IMR-90 (cell line): ENCODE measurements around the gene CIC. TPM values are rescaled to one million over a fixed set of nuclear protein-coding genes. Genes with fewer than 3 reads are reported as not detected.
A peak's percentile ranks its signal among the peaks of the same experiment; 100 is the strongest.

Experiments
- ATAC-seq: fragments of 200-7000 bp; cut with Tn5 transposase; 2 replicates; pipeline ENCODE4 v1.9.1; 2020; ENCODE audit warnings: low read depth, mild to moderate bottlenecking, moderate library complexity
- BruUV-seq: library from RNA; stranded (reverse); fragments of 400-500 nt; replicated peaks from 2 replicates; lab custom pipeline; 2021; lab: Mats Ljungman, UMichigan
- CTCF ChIA-PET: fragments of 300-600 bp; formaldehyde crosslinking; extraction: SDS; loops from one replicate; lab custom pipeline; 2021; ENCODE audit warnings: antibody characterized with exemption; lab: Yijun Ruan, JAX
- POLR2A ChIA-PET: fragments of 300-600 bp; sonication (Branson Sonifier 250); formaldehyde crosslinking; loops from one replicate; lab custom pipeline; 2022; ENCODE audit warnings: antibody characterized with exemption; ENCODE audit not compliant: unreplicated experiment; lab: Charles Lee
- DNase-seq: peaks from one replicate; pipeline ENCODE4 v3.0.0; 2013
- H2AFZ ChIP-seq: replicated peaks from 2 replicates; pipeline ENCODE3; 2013; ENCODE audit warnings: low read length, mild to moderate bottlenecking; ENCODE audit not compliant: poor library complexity
- H2AK5ac ChIP-seq: 2 replicates; pipeline ENCODE4 v1.6.1; 2013; ENCODE audit warnings: low read depth, low read length, inconsistent platforms
- H2AK9ac ChIP-seq: replicated peaks from 2 replicates; pipeline ENCODE3; 2013; ENCODE audit warnings: mild to moderate bottlenecking, low read depth, low read length, moderate library complexity; ENCODE audit not compliant: poor library complexity
- H2BK120ac ChIP-seq: 2 replicates; pipeline ENCODE4 v1.6.1; 2013; ENCODE audit warnings: low read depth, low read length, inconsistent platforms
- H2BK15ac ChIP-seq: 3 replicates; pipeline ENCODE4 v1.6.1; 2013; ENCODE audit warnings: low read depth, low read length, inconsistent platforms
- H2BK20ac ChIP-seq: 2 replicates; pipeline ENCODE4 v1.6.1; 2013; ENCODE audit warnings: low read depth, mild to moderate bottlenecking, inconsistent platforms, low read length, moderate library complexity
- H2BK5ac ChIP-seq: 2 replicates; pipeline ENCODE4 v1.6.1; 2013; ENCODE audit warnings: mild to moderate bottlenecking, low read depth, low read length, inconsistent platforms; ENCODE audit not compliant: poor library complexity, severe bottlenecking
- H3K14ac ChIP-seq: replicated peaks from 2 replicates; pipeline ENCODE4 v1.6.1; 2013; ENCODE audit warnings: low read depth, low read length, inconsistent platforms
- H3K18ac ChIP-seq: 2 replicates; pipeline ENCODE4 v1.6.1; 2013; ENCODE audit warnings: low read depth, low read length, control low read depth
- H3K23ac ChIP-seq: 2 replicates; pipeline ENCODE4 v1.6.1; 2013; ENCODE audit warnings: low read depth, low read length, inconsistent platforms
- H3K27ac ChIP-seq: 2 replicates; pipeline ENCODE4 v1.5.1; 2013; ENCODE audit warnings: mild to moderate bottlenecking, control low read depth, low read length; ENCODE audit not compliant: insufficient read depth
- H3K27me3 ChIP-seq: 2 replicates; pipeline ENCODE4 v1.6.1; 2013; ENCODE audit warnings: low read length; ENCODE audit not compliant: control insufficient read depth, insufficient read depth
- H3K36me3 ChIP-seq: 2 replicates; pipeline ENCODE4 v1.6.1; 2013; ENCODE audit warnings: low read length, mixed read lengths; ENCODE audit not compliant: control insufficient read depth, insufficient read depth
- H3K4ac ChIP-seq: 2 replicates; pipeline ENCODE4 v1.6.1; 2013; ENCODE audit warnings: low read depth, low read length, inconsistent platforms
- H3K4me1 ChIP-seq: 2 replicates; pipeline ENCODE4 v1.6.1; 2013; ENCODE audit warnings: low read length, mixed read lengths; ENCODE audit not compliant: control insufficient read depth, insufficient read depth
- H3K4me2 ChIP-seq: 2 replicates; pipeline ENCODE4 v1.6.1; 2013; ENCODE audit warnings: low read depth, mild to moderate bottlenecking, control low read depth, low read length, moderate library complexity
- H3K4me3 ChIP-seq: 2 replicates; pipeline ENCODE4 v1.5.1; 2013; ENCODE audit warnings: low read depth, mild to moderate bottlenecking, control low read depth, low read length, moderate library complexity; ENCODE audit not compliant: insufficient read depth
- H3K56ac ChIP-seq: 2 replicates; pipeline ENCODE4 v1.6.1; 2013; ENCODE audit warnings: low read length, inconsistent platforms; ENCODE audit not compliant: insufficient read depth; ENCODE audit errors: extremely low read depth
- H3K79me1 ChIP-seq, 2 experiments: 2 replicates each; pipeline ENCODE4 v1.6.1; 2013; ENCODE audit warnings: low read length in 2 of 2, inconsistent platforms in 1 of 2, low read depth in 1 of 2
- H3K9ac ChIP-seq: 2 replicates; pipeline ENCODE4 v1.6.1; 2013; ENCODE audit warnings: low read depth, low read length, control low read depth
- H3K9me1 ChIP-seq: 2 replicates; pipeline ENCODE4 v1.6.1; 2013; ENCODE audit warnings: low read length, inconsistent platforms; ENCODE audit not compliant: insufficient read depth
- H3K9me3 ChIP-seq: 2 replicates; pipeline ENCODE4 v1.6.1; 2013; ENCODE audit warnings: low read length; ENCODE audit not compliant: control insufficient read depth, insufficient read depth
- H4K20me1 ChIP-seq: 2 replicates; pipeline ENCODE4 v1.6.1; 2013; ENCODE audit warnings: low read length, inconsistent platforms; ENCODE audit not compliant: insufficient read depth
- H4K5ac ChIP-seq: 2 replicates; pipeline ENCODE4 v1.6.1; 2013; ENCODE audit warnings: mild to moderate bottlenecking, low read depth, low read length, control low read depth
- H4K8ac ChIP-seq, 2 experiments: 2 replicates each; pipeline ENCODE4 v1.6.1; 2013; ENCODE audit warnings: low read depth in 2 of 2, low read length in 2 of 2, control low read depth in 1 of 2, inconsistent platforms in 1 of 2
- H4K91ac ChIP-seq: 2 replicates; pipeline ENCODE4 v1.6.1; 2013; ENCODE audit warnings: low read depth, low read length, inconsistent platforms; ENCODE audit not compliant: insufficient read depth
- BHLHE40 ChIP-seq: fragments of 150-350 bp; IDR thresholded peaks from 2 replicates; pipeline ENCODE4 v1.6.1; 2016; ENCODE audit warnings: mild to moderate bottlenecking, low read depth, low read length
- CEBPB ChIP-seq: IDR thresholded peaks from 2 replicates; pipeline ENCODE4 v1.6.1; 2012; ENCODE audit warnings: low read depth, low read length, improper control_type of control experiment
- CHD1 ChIP-seq: IDR thresholded peaks from 2 replicates; pipeline ENCODE4 v1.6.1; 2012; ENCODE audit warnings: low read depth, low read length, improper control_type of control experiment
- FOS ChIP-seq: fragments of 150-350 bp; IDR thresholded peaks from 2 replicates; pipeline ENCODE4 v1.6.1; 2016; ENCODE audit warnings: low read depth, low read length
- MAFK ChIP-seq: IDR thresholded peaks from 2 replicates; pipeline ENCODE4 v1.6.1; 2012; ENCODE audit warnings: low read depth, low read length, improper control_type of control experiment
- MAZ ChIP-seq: IDR thresholded peaks from 2 replicates; pipeline ENCODE4 v1.6.1; 2012; ENCODE audit warnings: low read depth, mild to moderate bottlenecking, low read length, improper control_type of control experiment, moderate library complexity, borderline replicate concordance
- NFE2L2 ChIP-seq: fragments of 150-350 bp; IDR thresholded peaks from 2 replicates; pipeline ENCODE4 v1.6.1; 2016; ENCODE audit warnings: low read depth, mild to moderate bottlenecking, low read length
- POLR2A ChIP-seq: IDR thresholded peaks from 2 replicates; pipeline ENCODE4 v1.6.1; 2012; ENCODE audit warnings: mild to moderate bottlenecking, low read depth, low read length
- RAD21 ChIP-seq: IDR thresholded peaks from 2 replicates; pipeline ENCODE4 v1.6.1; 2012; ENCODE audit warnings: low read length, improper control_type of control experiment
- RFX5 ChIP-seq: IDR thresholded peaks from 2 replicates; pipeline ENCODE4 v1.8.0; 2012; ENCODE audit warnings: low read depth, mild to moderate bottlenecking, low read length, moderate library complexity
- SMC3 ChIP-seq: fragments of 150-350 bp; IDR thresholded peaks from 2 replicates; pipeline ENCODE4 v1.6.1; 2016; ENCODE audit warnings: low read depth, mild to moderate bottlenecking, antibody characterized with exemption, low read length, moderate library complexity
- WGBS, 2 experiments: methylation state at CpG; one replicate each; pipeline versions ENCODE4 v1.1.5 to v1.1.7; 2013; ENCODE audit warnings: missing lambda C conversion rate in 2 of 2; ENCODE audit not compliant: insufficient read length in 1 of 2; ENCODE audit errors: extremely low coverage in 2 of 2; 5-methylcytosine and 5-hydroxymethylcytosine counted together
- dilution Hi-C: fragments of 300-500 bp; cut with HindIII; formaldehyde crosslinking; loops from one replicate; pipeline ENCODE4 v1.14.3; 2018; ENCODE audit warnings: low sequenced_read_pairs; ENCODE audit not compliant: unreplicated experiment
- in situ Hi-C: fragments of 300-500 bp; cut with MboI; formaldehyde crosslinking; loops from 3 replicates; pipeline ENCODE4 v1.14.3; 2019; ENCODE audit warnings: low sequenced_read_pairs, inconsistent platforms, mixed read lengths
- intact Hi-C: fragments of 100-400 bp; cut with micrococcal nuclease; formaldehyde crosslinking; loops from 2 replicates; pipeline ENCODE4 v1.10.0; 2022
- polyA plus RNA-seq, 3 experiments: library from polyadenylated mRNA; depleted of rRNA; stranded (reverse); fragments of >200 nt; gene quantifications; 2 replicates each; pipeline ENCODE4 v1.2.3, GENCODE V29; 2012; ENCODE audit warnings: low replicate concordance in 1 of 3
- total RNA-seq: library from RNA; depleted of rRNA; stranded (reverse); fragments of >200 nt; gene quantifications from 2 replicates; pipeline ENCODE4 v1.2.3, GENCODE V29; 2012
- TF ChIP-seq, protein P1 (sequence below): conservative IDR thresholded peaks from 2 replicates; pipeline ENCODE4 v1.5.1; 2012; ENCODE audit warnings: mild to moderate bottlenecking, low read depth, low read length, improper control_type of control experiment

Gene CIC
- total and polyA plus RNA-seq, 2 of the 4 experiments (the other 2 are of a cell fraction): 1.8 to 23.2 TPM

DNA sequence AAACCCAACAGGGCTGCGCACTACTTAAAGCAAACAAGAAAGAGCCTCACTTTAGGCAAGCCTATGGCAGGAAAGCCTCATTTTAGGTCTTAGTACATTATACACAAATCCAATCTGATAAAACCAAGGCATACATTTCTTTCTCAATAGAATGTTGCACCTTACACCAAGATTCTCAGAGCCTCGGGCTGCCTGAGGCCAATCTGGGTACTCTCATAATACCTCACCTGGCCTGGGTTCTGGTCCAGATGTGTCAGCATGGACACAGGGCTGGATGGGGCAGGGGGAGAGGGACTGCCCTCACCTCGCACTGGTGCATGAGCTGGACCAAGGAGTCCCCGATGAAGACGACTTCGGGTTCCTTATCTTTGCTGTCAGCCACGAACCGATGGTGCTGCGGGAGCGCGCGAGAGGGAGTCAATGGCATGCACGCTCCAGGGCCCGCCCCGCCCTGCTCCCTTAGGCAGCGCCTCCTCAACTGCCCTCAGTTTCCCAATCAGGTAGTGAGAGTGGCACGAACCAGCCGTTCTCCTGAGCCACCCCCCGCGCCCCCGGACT, 32.7 kb downstream of the CIC start, which contains the start of gene PRR19:
Gene PRR19 (plus strand): TSS at position 487 of the 558 bp plus-strand sequence. CDS start 7,453 bp downstream, outside the sequence.
- peak within 1 kb of the TSS; percentile 93 for H2AFZ ChIP-seq

More for the DNA sequence above, 32.7 kb downstream of the CIC start, which contains the start of gene PRR19:
- H3K4me2 ChIP-seq: peak within 1 kb of the TSS; percentile 60
- H4K91ac ChIP-seq: peak within 1 kb of the TSS; percentile 76
- H3K4me1 ChIP-seq: peaks cover 7% of the 10 kb centered on the region
- ATAC-seq (peak; percentile 53), DNase-seq (no peak)
- peak within 1 kb of the TSS; percentile 91 for H3K23ac ChIP-seq
- peak within 1 kb of the TSS; percentile 54 for H4K5ac ChIP-seq
- 0 out of 2 replicates have a peak within 1 kb of the TSS, but pooled peaks have one; percentile 45 for H2AK5ac ChIP-seq
- no peaks in the 10 kb centered on the region for H3K27me3 ChIP-seq
- peak within 1 kb of the TSS; percentile 58 for H3K9ac ChIP-seq
- in situ Hi-C loops: no loop called here
- no peaks in the 10 kb centered on the region for H3K9me3 ChIP-seq
- H3K56ac ChIP-seq: peak within 1 kb of the TSS; percentile 13; the same call in 1 of the 2 replicates
- ChIA-PET POLR2A (no interaction called here), CTCF (no interaction called here)
- H2BK120ac ChIP-seq: peak within 1 kb of the TSS; percentile 74
- peak within 1 kb of the TSS; percentile 90 for H2AK9ac ChIP-seq
- dilution Hi-C loops: no loop called here
- peak within 1 kb of the TSS; percentile 51 to 81 for H4K8ac ChIP-seq
- TF ChIP-seq MAFK (no peak), POLR2A (no peak), CHD1 (no peak), SMC3 (no peak), MAZ (no peak), RFX5 (no peak), RAD21 (no peak), CEBPB (no peak), NFE2L2 (no peak), FOS (no peak), BHLHE40 (no peak)
- TF ChIP-seq, protein P1, sequence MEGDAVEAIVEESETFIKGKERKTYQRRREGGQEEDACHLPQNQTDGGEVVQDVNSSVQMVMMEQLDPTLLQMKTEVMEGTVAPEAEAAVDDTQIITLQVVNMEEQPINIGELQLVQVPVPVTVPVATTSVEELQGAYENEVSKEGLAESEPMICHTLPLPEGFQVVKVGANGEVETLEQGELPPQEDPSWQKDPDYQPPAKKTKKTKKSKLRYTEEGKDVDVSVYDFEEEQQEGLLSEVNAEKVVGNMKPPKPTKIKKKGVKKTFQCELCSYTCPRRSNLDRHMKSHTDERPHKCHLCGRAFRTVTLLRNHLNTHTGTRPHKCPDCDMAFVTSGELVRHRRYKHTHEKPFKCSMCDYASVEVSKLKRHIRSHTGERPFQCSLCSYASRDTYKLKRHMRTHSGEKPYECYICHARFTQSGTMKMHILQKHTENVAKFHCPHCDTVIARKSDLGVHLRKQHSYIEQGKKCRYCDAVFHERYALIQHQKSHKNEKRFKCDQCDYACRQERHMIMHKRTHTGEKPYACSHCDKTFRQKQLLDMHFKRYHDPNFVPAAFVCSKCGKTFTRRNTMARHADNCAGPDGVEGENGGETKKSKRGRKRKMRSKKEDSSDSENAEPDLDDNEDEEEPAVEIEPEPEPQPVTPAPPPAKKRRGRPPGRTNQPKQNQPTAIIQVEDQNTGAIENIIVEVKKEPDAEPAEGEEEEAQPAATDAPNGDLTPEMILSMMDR: no peak
- peak within 1 kb of the TSS; percentile 45 for H3K27ac ChIP-seq
- H3K79me1 ChIP-seq: peaks cover 3 to 25% of the 10 kb centered on the region in 2 experiments; a peak in 2 of 4 replicates
- peak within 1 kb of the TSS; percentile 92 for H3K14ac ChIP-seq
- peak within 1 kb of the TSS; percentile 80 for H3K4ac ChIP-seq
- peak within 1 kb of the TSS; percentile 14; the same call in 1 of the 2 replicates for H3K18ac ChIP-seq
- peak within 1 kb of the TSS; percentile 62 for H3K4me3 ChIP-seq
- WGBS, 2 experiments: 0% methylated on average over 7 of the region's 21 CpGs; no CpG with 5 or more reads in 1 of the 2 experiments
- intact Hi-C loops: no loop called here
- peaks cover 6% of the 10 kb centered on the region for H3K36me3 ChIP-seq
- peaks cover 13% of the 10 kb centered on the region; the same call in 1 of the 2 replicates for H3K9me1 ChIP-seq
- BruUV-seq: no TSS peak
- peak within 1 kb of the TSS; percentile 29; the same call in 1 of the 3 replicates for H2BK15ac ChIP-seq
- H2BK5ac ChIP-seq: peak within 1 kb of the TSS; percentile 29
- no peaks in the 10 kb centered on the region; the same call in 1 of the 2 replicates for H4K20me1 ChIP-seq
- H2BK20ac ChIP-seq: peak within 1 kb of the TSS; percentile 39
